EH (cell line): Measurements from ENCODE around the gene AMZ2.
"Not testable (repeated sequence)": the region's sequence is repeated elsewhere in the genome, so short reads cannot be mapped to it uniquely, and the experiment has no call there.

ENCODE experiments used
- DNase-seq: peaks from one replicate; pipeline ENCODE4 v3.0.0-alpha.2; 2015; ENCODE audit warnings: low read depth

AMZ2 gene, protein sequence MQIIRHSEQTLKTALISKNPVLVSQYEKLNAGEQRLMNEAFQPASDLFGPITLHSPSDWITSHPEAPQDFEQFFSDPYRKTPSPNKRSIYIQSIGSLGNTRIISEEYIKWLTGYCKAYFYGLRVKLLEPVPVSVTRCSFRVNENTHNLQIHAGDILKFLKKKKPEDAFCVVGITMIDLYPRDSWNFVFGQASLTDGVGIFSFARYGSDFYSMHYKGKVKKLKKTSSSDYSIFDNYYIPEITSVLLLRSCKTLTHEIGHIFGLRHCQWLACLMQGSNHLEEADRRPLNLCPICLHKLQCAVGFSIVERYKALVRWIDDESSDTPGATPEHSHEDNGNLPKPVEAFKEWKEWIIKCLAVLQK

DNA sequence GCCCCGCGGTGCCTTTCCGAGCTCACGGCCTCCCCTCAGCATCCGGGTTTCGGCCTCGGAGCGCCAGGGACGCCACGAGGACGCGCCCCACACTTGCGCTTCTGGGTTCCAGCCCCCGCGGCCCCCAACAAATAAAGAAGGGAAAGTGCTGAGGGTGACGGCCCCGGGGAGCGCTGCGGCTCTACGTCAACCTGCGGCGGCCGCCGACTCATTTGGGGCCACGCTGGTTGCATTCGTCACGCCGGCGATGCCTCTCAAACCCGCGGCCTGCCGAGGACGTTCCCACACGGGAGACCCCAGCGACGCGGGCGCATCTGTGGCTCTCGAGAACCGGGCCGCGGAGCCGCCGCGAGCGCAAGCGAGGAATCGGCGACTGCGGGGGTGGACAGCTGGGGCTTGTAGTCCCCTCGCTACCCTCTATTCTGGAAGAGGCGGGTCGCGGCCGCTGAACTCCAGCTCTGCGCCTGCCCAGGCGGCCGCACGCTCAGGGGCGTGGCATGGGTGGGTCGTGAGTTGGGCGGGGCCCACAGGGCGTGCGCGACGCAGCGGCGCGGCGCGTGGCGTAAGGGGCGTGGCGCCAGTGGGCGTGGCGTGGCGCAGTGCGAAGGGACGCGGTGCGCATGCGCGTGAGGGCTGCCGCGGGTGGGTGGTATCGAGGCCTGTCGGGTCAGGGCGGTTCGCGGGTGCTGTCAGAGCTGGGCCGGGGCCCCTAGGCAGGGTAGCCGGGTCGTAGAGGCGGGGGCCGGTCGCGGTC is at the start of gene AMZ2:
Gene AMZ2 (plus strand): TSS at position 599 of the 754 bp plus-strand sequence. CDS start 2,145 bp downstream, outside the sequence.
- DNase-seq: peak; percentile 91

DNA sequence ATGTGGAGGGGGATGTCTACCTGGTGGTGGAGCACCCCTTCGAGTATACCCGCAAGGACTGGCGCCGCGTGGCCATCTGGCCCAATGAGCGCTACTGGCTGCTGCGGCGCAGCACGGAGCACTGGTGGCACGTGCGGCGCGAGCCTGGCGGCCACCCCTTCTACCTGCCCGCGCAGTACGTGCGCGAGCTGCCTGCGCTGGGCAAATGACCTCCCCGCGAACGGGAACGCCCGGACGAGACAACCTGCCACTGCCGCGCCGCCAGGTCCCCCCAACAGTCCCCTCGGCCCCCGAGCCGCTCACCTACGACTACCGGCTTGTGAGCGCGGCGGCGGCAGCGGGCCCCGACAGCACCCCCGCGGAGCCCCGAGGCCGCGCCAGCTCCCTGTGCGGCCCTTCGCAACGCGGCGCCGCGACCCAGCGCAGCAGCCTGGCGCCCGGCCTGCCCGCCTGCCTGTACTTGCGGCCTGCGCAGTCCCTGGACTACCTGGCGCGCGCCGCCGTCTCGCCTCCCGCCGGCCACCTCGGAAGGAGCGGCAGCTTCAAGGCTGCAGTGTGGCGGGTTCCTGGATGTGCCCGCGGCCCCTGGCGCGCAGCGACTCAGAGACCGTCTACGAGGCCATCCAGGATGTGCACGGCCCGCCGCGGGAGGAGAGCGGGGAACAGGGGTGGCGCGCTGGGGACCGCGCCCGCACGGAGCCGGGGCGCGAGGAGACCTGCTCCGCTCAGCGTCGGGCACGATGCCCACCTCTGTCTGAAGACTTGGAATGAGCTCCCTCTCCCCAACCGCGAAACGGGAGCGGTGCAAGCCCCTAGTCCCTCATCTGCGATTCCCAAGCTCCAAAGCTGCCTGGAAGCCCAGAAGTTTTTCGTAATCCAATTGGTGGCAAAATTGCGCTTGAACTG is 48.7 kb upstream of the AMZ2 start:
- no peak for DNase-seq

DNA sequence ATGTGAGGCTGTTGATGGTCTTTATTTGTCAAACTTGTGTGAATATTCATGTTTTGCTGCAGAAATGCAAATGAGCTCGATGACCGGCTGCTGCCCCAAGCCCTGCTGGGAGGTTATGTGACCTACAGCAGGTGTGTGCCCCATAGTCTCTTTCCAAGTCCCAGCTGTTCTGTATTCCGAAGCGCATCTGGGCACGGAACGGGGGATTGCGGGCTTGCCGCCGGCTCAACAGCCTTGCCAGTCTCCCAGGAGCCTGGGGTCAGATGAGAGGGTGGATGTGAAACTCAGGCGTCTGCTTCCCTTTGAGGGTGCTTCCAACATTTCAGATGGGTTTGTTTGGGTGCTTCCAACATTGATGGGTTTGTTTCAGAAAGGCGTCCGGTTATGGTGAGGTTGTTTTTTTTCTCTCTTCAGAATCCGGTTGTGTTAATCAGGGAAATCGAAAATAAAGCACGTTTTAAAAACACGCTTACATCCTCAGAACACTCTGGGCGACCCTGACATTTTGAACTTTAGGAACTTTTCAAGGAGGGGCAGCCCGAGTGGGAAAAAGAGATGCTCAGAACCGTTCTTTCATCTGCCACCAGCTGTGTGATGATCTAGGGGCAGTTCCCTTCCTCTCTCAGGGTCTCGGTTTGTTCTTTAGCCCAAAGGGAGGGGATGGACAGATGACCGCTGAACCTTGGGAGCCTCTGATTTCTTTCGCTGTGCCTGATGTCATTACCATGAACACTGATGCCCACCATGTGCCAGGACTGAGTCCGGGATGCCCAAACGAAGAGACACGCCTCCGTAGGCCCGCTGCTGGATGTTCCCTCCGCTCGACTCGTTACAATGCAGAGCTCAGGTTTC is 47.8 kb upstream of the AMZ2 start:
- no peak for DNase-seq

DNA sequence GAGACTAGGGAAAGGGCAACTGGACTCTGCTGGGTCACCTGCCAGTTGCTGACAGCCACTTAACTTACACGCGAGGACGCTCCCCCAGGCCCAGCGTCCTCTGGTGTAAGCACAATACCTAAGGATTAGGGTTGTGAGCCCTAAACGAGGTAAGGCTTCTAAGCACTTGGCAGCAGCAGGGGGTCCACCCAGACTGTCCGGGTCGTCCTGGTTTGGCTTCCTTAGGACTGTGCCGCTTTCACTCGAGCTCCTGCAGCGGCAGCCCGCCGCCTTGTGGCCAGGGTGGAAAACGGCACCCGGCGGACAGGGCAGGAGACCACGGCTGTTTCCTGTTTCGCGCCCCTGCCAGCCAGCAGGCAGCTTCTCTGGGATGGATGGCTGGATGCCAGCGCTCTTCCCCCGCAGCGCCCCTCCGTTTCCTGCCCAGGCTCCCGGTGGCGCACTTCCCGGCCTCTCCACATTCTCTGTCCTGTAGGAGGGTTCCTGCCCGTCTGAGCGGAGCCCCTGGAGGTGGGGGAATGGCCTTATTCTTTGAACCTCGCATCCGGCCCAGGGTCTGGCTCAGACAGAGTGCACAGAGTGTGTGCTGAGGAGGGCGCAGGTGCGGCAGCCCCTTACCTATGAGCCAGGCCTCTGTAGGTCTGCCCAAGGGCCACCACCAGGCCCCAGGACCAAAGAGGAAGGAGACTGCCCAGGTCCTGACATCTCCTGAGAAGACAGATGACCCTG is 47.0 kb upstream of the AMZ2 start:
- DNase-seq: peak; percentile 70

DNA sequence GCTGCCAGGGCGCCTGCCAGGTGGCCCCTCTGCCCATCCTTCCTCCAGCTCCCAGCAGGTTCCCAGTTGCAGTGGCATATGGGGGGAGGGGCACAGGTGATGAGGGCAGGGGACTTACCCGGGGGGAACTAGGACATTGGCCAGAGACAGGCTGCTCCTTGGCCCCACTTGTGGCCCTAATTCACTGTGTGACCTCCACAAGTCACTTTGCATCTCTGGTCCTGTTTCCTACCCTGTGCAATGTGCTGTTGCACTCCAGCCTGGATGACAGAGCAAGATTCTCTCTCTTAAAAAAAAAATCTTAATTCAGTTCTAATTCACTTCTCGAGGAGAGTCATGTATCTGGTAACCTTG is 46.4 kb upstream of the AMZ2 start:
- DNase-seq: not testable (repeated sequence)

DNA sequence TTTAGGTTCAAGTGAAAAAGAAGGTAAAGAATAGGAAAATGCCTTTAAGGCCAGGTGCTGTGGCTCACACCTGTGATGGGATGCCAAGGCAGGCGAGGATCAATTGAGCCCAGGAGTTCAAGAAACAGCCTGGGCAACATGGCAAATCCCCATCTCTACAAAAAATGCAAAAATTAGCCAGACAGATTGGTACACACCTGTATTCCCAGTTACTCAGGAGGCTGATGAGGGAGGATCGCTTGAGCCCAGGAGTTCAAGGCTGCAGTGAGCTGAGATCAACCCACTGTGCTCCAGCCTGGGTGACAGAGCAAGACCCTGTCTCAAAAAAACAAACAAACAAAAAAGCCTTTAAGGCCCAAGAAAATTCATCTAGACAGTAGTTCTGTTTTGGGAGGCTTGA is 45.5 kb upstream of the AMZ2 start:
- DNase-seq: not testable (repeated sequence)

DNA sequence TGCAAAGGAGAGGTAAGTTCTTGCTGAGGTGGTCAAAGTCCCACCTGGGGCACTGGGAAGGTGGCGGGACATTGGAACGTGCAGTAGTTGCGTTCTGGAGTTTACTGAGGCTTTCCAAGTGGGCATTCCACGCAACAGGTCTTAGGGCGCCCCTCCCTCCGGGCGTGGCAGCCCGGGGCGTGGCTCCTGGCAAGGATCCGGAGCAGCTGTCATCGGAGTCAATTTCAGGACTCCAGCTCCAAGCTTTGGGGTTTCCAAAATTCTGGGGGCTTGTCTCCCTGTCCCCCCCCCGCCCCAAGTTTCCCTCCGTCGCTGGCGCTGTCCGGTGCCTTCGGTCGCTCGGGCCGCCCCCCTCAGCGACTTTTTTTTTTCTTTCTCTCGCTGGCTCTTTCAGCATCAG is 43.1 kb upstream of the AMZ2 start:
- DNase-seq: no peak

DNA sequence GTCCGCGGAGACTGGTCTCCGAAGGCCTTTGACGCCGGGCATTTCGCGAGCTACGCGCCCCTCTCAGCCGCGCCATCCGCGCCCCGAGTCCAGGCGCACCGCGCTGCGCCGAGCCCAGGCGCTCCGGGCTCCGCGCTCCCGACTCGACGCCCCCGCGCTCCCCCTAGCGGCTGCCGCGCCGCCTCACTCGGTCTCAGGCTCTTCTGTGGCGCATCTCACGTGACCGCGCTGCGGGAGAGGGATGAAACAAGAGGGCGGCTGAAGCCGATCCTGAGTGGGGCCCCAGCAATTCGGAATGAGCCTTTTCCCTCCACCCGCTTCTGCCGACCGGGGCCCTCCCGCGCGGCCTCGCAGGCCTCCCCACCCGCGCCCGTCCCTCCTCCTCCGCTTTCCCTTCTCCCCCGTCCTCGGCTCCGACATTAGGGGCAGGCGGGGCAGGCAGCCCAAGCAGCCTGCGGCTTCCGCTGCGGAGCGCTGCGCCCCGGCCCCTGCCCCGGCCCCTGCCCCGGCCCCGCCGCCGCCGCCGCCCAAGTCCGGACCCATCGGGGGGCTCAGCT is 42.5 kb upstream of the AMZ2 start:
- peak; percentile 85 for DNase-seq

DNA sequence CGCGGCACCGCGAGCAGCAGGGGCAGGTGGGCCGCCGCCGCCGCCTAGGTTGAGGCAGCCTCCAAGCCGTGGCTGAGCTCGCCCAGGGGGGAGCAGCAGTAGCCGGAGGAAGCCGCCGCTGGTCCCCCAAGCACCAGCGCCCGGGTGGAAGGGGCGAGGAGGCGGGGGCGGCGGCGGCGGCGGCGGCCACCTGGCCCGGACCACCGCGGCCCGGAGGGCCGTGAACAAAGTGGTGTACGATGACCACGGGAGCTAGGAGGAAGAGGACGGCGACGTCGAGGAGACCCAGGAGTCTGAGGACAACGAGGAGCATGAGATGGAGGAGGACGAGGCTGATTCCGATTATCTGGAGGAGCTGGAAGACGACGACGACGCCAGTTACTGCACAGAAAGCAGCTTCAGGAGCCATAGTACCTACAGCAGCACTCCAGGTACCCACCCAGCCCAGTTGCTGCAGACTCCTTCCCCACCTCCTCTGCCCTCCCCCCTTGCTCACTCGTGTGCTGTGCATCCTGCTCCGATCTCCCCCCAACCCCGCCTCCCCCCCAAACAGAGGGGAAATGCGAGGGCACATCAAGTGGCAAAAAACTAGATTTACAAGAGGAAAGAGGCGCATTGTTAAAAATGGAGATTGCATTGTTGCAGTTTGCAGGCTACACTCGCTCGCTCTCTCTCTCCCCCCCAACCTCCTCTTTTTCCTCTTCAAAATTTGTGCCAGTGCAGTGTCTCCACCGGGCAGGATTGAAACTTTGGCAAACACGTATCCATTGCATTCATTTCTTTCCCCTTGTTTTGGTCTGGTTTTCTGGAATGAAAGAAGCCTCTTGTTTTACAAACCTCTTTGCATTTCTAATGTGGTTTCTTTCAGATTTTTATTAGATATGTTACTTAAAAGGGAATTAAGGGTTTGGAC is 41.8 kb upstream of the AMZ2 start:
- DNase-seq: peak; percentile 29

DNA sequence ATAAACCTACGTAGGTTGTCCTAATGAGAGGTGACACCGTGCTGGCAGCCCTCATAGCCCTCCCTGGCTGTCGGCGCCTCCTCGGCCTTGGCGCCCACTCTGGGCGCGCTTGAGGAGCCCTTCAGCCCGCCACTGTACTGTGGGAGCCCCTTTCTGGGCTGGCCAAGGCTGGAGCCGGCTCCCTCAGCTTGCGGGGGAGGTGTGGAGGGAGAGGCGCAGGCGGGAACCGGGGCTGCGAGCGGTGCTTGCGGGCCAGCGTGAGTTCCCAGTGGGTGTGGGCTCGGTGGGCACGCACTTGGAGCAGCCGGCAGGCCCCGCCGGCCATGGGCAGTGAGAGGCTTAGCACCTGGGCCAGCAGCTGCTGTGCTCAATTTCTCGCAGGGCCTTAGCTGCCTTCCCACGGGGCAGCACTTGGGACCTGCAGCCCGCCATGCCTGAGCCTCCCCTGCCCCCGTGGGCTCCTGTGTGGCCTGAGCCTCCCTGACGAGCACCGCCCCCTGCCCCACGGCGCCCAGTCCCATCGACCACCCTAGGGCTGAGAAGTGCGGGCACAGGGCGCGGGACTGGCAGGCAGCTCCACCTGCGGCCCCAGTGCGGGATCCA is 40.1 kb upstream of the AMZ2 start:
- DNase-seq: no peak

DNA sequence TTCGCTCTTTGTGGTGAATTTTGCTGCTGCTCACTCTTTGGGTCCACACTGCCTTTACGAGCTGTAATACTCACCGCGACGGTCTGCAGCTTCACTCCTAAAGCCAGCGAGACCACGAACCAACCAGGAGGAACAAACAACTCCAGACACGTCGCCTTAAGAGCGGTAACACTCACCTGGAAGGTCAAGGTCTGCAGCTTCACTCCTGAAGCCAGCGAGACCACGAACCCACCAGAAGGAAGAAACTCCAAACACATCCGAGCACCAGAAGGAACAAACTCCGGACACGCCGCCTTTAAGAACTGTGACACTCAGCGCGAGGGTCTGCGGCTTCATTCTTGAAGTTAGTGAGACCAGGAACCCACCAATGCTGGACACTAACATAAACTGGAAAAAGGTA is 39.2 kb upstream of the AMZ2 start:
- DNase-seq: not testable (repeated sequence)

DNA sequence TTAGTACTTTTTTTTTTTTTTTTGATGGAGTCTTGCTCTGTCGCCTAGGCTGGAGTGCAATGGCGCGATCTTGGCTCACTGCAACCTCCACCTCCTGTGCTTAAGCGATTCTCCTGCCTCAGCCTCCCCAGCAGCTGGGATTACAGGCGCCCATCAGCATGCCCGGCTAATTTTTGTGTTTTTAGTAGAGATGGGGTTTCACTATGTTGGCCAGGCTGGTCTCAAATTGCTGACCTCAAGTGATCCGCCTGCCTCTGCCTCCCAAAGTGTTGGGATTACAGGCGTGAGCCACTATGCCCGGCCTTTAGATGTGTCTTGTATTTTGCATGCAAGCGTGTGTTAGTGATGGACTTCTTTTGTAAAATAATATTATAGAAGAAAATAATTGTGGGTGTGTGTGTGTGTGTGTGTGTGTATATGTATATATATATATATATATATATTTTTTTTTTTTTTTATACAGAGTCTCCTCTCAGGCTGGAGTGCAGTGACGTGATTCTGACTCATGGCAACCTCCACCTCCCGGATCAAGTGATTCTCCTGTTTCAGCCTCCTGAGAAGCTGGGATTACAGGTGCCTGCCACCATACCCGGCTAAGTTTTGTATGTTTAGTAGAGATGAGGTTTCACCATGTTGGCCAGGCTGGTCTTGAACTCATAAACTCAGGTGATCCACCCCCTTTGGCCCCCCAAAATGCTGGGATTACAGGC is 38.5 kb upstream of the AMZ2 start:
- DNase-seq: not testable (repeated sequence)

DNA sequence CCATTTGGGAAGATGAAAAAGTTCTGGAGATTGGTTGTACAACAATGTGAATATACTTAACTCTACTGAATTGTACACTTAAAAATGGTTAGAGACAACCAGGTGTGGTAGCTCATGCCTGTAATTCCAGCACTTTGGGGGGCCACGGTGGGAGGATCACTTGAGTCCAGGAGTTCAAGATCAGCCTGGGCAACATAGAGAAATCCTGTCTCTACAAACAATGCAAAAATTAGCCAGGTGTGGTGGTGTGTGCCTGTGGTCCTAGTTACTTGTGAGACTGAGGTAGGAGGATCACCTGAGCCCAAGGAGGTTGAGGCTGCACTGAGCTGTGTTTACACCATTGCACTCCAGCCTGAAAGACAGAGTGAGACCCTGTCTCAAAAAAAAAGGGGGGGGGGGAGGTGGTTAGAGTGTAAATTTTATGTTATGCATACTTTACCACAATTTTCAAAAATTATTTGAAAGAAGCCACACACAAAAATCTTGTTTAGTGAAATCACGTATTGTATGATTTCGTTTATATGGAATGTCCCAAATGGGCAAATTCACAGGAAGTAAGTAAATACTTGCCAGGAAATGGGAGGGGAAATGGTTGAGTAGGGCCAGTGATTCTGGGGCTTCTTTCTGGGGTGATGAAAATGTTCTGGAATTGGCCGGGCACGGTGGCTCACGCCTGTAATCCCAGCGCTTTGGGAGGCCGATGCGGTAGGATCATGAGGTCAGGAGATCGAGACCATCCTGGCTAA is 37.1 kb upstream of the AMZ2 start:
- DNase-seq: peak; percentile 25

DNA sequence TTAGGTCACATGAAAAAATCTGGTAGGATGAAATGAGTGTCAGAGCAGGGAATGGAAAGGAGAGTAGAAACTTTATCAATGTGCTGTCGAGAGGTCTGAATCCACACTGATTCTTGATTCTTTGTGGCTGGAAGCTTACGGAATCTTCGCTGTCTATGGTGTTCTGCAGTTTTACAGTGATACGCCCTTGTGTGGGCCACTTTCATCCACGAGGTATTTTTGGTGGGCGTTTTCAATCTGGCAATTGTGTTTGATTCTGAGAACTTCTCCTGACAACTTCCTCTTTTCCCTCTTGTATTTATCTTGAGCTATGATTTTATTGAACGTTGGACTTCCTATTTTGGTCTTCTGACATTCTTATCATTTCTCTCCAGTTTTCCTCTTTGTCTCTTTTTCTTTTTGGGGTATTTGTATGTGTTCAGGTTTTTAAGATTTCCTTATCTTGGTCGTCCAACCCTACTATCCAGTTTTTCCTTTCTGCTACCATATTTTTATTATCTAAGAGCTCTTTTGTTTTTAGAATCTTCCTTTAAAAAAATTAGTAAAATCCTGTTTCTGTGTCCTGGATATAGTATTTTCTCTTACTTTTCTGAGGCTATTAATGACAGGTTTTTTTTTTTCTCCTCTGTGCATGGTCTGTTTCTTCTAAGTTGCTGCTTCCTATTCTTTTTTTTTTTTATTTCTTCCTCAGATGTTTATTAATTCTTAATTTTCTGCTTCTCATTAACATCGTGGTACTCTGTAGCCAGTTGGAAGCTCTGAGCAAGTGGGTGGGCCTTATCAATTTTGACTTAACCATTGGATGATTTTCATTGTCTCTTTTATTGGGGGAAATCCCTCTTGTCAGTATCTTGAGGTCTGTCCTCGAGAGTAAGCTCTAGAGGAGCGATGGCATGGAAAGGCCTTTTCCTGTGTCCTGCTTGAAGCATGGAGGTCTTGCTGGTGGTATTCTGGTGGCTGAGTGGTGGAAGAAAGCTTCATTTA is 34.1 kb upstream of the AMZ2 start:
- DNase-seq: not testable (repeated sequence)

DNA sequence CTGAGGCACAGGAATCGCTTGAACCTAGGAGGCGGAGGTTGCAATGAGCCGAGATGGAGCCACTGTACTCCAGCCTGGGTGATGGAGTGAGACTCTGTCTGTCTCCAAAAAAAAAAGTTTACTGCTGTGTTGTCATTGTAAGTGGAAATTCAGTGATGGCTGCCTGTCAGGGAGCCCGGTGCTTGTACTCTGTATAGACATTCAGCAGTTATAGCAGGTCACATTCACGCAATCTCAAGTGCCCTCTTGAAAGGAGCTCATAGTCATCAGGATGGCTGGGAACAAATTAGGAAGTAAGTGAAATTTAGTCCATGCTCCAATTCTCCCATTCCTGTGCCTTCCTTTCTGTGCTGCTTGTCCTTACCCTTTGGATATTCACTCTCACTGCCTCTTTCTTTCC is 32.4 kb upstream of the AMZ2 start:
- not testable (repeated sequence) for DNase-seq

DNA sequence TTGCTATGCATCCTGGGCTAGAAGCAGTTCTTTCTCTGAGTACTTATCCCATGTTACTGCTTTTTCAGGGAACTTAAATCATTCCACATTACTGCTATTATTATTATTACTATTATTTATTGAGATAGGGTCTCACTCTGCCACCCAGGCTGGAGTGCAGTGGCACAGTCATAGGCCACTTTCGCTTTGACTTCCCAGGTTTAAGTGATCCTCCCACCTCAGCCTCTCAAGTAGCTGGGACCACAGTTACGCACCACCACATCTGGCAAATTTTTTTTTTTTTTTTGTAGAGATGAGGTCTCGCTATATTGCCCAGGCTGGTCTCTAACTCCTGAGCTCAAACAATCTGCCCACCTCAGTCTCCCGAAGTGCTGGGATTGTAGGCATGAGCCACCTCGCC is 28.4 kb upstream of the AMZ2 start:
- not testable (repeated sequence) for DNase-seq
